Epithelial cell of esophagus (primary cell): ENCODE measurements around the gene CKMT2.
A peak's percentile ranks its signal among the peaks of the same experiment; 100 is the strongest.

ENCODE experiments used
- DNase-seq: peaks from one replicate; pipeline ENCODE4 v3.0.0; 2010; ENCODE audit warnings: low read depth
- H3K4me3 ChIP-seq: 2 replicates; pipeline ENCODE4 v1.5.1; 2011; ENCODE audit warnings: mild to moderate bottlenecking, low read length, control low read depth
- CTCF ChIP-seq: IDR thresholded peaks from 2 replicates; pipeline ENCODE4 v1.5.1; 2011; ENCODE audit warnings: low read depth, mild to moderate bottlenecking, low read length, control low read depth, inconsistent platforms; ENCODE audit not compliant: insufficient read depth; ENCODE audit errors: missing control alignments

Gene CKMT2

GRCh38 chr5:81244451-81244850 lies 11.3 kb downstream of the CKMT2 start:
- H3K4me3 ChIP-seq = no peak overlapping the region
- TF ChIP-seq CTCF = no peak
- no peak for DNase-seq

GRCh38 chr5:81245871-81246235 lies 12.7 kb downstream of the CKMT2 start:
- no peak overlapping the region for H3K4me3 ChIP-seq
- TF ChIP-seq CTCF = no peak
- DNase-seq = peak; percentile 26

GRCh38 chr5:81246697-81247096 lies 13.6 kb downstream of the CKMT2 start:
- no peak overlapping the region for H3K4me3 ChIP-seq
- no peak for DNase-seq
- no peak for TF ChIP-seq CTCF

GRCh38 chr5:81247441-81247972 lies 14.4 kb downstream of the CKMT2 start:
- peak; percentile 53 for DNase-seq
- H3K4me3 ChIP-seq = no peak overlapping the region
- no peak for TF ChIP-seq CTCF

- no peak for TF ChIP-seq CTCF
- H3K4me3 ChIP-seq = no peak overlapping the region
- DNase-seq = no peak
Measured at GRCh38 chr5:81249240-81249639, 16.1 kb downstream of the CKMT2 start.

- TF ChIP-seq CTCF = no peak
- DNase-seq = no peak
Measured at GRCh38 chr5:81250004-81250403, 16.9 kb downstream of the CKMT2 start.

GRCh38 chr5:81251922-81252321 lies 18.8 kb downstream of the CKMT2 start:
- no peak overlapping the region for H3K4me3 ChIP-seq
- no peak for TF ChIP-seq CTCF
- DNase-seq = no peak

More at GRCh38 chr5:81250004-81250403, 16.9 kb downstream of the CKMT2 start:
- H3K4me3 ChIP-seq = no peak overlapping the region
